ENCODE results near the gene ELMO1.

The ELMO1 gene

GRCh38 chr7:36847946-36848345, 600.7 kb downstream of the ELMO1 start:
- no peak for DNase-seq

- no peak for DNase-seq
These were observed 604.3 kb downstream of the ELMO1 start for GRCh38 chr7:36844374-36844773.

GRCh38 chr7:36840904-36841303, 607.8 kb downstream of the ELMO1 start:
- no peak for DNase-seq

GRCh38 chr7:36838616-36839225, 609.9 kb downstream of the ELMO1 start:
- no peak for DNase-seq

GRCh38 chr7:36831049-36831448, 617.6 kb downstream of the ELMO1 start:
- DNase-seq: no peak

GRCh38 chr7:36827726-36828703, 620.6 kb downstream of the ELMO1 start:
- DNase-seq: no peak

DNA sequence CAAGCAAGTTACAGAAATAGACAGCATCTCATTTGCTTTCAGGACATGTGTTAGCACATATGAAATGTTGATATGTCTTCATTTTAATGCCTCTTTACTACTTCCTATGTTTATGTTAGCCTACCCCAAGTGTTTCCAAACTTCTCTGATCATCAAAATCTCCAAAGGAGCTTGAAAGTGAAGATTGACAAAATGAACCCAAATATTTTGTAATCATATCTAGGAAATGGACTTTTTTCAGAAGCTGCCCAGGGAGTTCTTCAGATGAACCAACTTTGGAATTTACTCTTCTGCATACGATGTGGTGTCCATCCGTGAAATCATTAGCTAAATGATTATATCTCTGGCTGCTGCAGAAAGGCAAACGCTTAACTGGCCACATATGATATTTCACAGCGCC, 623.2 kb downstream of the ELMO1 start:
- DNase-seq: no peak

GRCh38 chr7:36823353-36823752, 625.3 kb downstream of the ELMO1 start:
- no peak for DNase-seq

DNA sequence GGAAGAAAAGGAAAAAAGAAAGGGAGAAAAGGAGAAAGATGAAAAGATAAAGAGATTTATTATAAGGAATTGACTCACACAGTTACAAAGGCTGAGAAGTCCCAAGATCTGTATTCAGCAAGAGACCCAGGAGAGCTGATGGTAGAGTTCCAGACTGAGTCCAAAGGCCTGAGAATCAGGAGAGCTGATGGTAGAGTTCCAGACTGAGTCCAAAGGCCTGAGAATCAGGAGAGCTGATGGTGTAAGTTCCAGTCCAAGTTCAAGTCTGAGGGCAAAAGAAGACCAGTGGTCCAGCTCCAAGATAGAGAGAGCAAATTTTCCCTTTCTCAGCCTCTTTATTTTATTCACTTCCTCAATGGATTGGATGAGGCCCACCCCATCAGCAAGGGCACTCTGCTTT, 627.0 kb downstream of the ELMO1 start:
- DNase-seq: no peak

- peak; percentile 34 for DNase-seq
These were observed 628.0 kb downstream of the ELMO1 start for GRCh38 chr7:36820527-36821170.

GRCh38 chr7:36819639-36820038, 629.0 kb downstream of the ELMO1 start:
- no peak for DNase-seq

DNA sequence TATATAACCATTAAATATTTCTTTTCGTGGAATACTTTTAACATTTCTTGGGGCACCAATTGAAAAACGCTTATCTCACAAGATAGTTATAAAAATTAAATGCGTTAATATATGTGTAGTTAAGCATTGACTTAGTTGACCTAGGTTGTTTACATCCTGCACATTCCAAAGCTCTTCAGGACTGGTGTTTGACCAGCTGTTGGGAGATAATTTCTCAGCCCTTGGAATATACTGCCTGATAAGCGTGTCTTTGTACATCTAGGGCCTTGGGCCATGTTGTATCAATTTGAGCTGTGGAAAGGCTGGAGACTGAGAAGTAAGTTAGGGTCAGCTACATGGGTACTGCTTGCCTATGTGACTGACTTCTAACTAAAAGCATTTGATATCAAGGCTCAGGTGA, 634.4 kb downstream of the ELMO1 start:
- no peak for DNase-seq

- no peak for DNase-seq
These were observed 636.9 kb downstream of the ELMO1 start for GRCh38 chr7:36811807-36812206.

GRCh38 chr7:36810489-36810888, 638.2 kb downstream of the ELMO1 start:
- no peak for DNase-seq

- no peak for DNase-seq
These were observed 638.6 kb downstream of the ELMO1 start for GRCh38 chr7:36810032-36810431.

DNA sequence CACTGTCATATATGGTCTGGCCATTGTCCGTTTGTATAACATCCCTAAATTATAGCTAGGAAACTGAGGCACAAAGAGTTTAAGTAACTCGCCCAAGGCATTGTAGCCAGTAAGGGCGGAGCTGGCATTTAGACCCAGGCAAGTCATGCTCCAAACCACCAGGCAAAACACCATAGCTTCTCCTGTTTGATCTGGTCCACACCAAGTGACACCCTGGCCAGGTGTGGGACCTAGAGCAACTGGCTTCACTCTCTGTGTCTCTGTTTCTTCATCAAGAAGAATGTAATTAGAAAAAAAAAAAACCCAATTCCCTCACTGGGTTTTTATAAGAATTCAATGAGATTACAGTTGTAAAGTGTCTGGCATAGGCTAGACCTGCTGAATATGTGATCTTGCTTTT, 639.2 kb downstream of the ELMO1 start:
- DNase-seq: no peak

DNA sequence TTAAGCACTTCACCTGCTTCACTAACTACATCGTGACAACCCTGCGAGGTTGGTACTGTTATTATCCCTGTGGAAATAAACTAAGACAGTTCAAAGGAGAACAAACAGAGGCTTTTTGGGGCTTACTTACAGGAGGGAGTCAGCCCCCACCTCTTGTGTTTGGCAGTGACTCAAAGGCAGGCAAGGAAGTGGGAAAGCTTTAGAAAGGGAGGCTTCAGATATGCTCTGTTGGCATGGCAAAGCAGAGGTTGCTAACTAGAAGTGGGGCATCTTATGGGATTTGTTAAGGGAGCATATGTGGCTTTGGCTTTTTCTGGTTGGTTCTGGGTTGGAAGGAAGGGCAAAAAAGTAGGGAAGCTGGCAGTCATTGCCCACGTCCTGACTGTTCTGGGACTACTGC, 639.6 kb downstream of the ELMO1 start:
- no peak for DNase-seq

GRCh38 chr7:36806891-36807290, 641.8 kb downstream of the ELMO1 start:
- no peak for DNase-seq
